Fibroblast of peridontal ligament (primary cell): ENCODE results near the gene AGGF1.
"Not testable (repeated sequence)": the region's sequence is repeated elsewhere in the genome, so short reads cannot be mapped to it uniquely, and the experiment has no call there.

ENCODE experiments used
- DNase-seq: peaks from one replicate; pipeline ENCODE4 v3.0.0-alpha.2; 2010; ENCODE audit errors: extremely low read depth

Gene AGGF1

GRCh38 chr5:77030097-77031071 is at the start of gene AGGF1:
AGGF1 (plus strand) TSS chr5:77030404; CDS start chr5:77030767, 363 bp downstream.
- peak; percentile 88 for DNase-seq

GRCh38 chr5:76980518-76981144 is 49.6 kb upstream of the AGGF1 start:
- no peak for DNase-seq

- no peak for DNase-seq
These were observed 47.8 kb upstream of the AGGF1 start for GRCh38 chr5:76982450-76982849.

GRCh38 chr5:76983468-76983867 is 46.7 kb upstream of the AGGF1 start:
- no peak for DNase-seq

GRCh38 chr5:76986825-76987526 is 43.2 kb upstream of the AGGF1 start:
- no peak for DNase-seq

- no peak for DNase-seq
These were observed 39.2 kb upstream of the AGGF1 start for GRCh38 chr5:76990899-76991459.

GRCh38 chr5:76993436-76993835 is 36.8 kb upstream of the AGGF1 start:
- DNase-seq: not testable (repeated sequence)

GRCh38 chr5:76994337-76994736 is 35.9 kb upstream of the AGGF1 start:
- no peak for DNase-seq

- DNase-seq: not testable (repeated sequence)
These were observed 32.0 kb upstream of the AGGF1 start for GRCh38 chr5:76998251-76998650.

- DNase-seq: peak; percentile 69
These were observed 30.8 kb upstream of the AGGF1 start for GRCh38 chr5:76999451-76999850.

- DNase-seq: no peak
These were observed 27.0 kb upstream of the AGGF1 start for GRCh38 chr5:77003246-77003645.

GRCh38 chr5:77006124-77006523 is 24.1 kb upstream of the AGGF1 start:
- no peak for DNase-seq

- no peak for DNase-seq
These were observed 21.8 kb upstream of the AGGF1 start for GRCh38 chr5:77008413-77008812.

- no peak for DNase-seq
These were observed 20.0 kb upstream of the AGGF1 start for GRCh38 chr5:77010243-77010642.

GRCh38 chr5:77011498-77011897 is 18.7 kb upstream of the AGGF1 start:
- no peak for DNase-seq

- no peak for DNase-seq
These were observed 17.6 kb upstream of the AGGF1 start for GRCh38 chr5:77012601-77013000.

- DNase-seq: peak; percentile 92
These were observed 14.2 kb upstream of the AGGF1 start for GRCh38 chr5:77015938-77016569.

- DNase-seq: no peak
These were observed 13.2 kb upstream of the AGGF1 start for GRCh38 chr5:77016962-77017361.

- no peak for DNase-seq
These were observed 12.5 kb upstream of the AGGF1 start for GRCh38 chr5:77017668-77018067.

GRCh38 chr5:77022511-77023417 is 7.4 kb upstream of the AGGF1 start:
- no peak for DNase-seq
